GM15510 (cell line): ENCODE data around the gene NRG2.

ENCODE experiments used
- POLR2A ChIP-seq: IDR thresholded peaks from 3 replicates; pipeline ENCODE4 v1.6.1; 2011; ENCODE audit warnings: borderline replicate concordance; ENCODE audit not compliant: insufficient read length; ENCODE audit errors: extremely low read depth

NRG2 gene

DNA sequence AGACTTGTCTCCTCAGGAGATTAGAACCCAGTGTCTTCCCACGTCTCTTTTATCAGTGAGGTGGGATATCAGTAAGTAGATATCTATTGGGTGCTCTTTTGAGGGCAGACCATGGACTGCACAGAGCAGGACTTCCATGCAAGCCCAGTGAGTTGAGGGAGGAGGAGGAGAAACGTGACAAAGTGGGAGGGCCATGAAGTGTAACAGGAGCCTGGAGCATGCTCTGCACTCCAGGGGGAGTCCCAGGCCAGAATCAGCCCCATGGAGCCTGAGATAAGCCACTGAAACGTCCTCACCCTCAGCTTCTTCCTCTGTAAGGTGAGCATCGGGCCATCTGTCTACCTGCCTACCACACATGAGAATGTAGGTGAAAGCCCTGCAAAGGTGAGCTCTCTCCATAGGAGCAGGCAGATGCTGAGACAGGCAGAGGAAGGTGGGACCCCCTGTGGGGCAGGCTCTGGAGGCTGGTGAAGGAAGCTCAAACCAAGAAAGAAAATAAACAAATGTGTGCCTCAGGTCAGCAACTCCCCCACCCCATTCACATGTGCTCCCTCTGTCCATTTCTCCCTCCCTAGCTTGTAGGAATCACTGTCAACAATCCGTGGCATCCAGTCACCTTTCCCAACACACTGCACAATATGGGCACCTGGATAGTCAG is 87.4 kb downstream of the NRG2 start:
- no peak for TF ChIP-seq POLR2A

GRCh38 chr5:139955053-139955605 is 88.0 kb downstream of the NRG2 start:
- no peak for TF ChIP-seq POLR2A

GRCh38 chr5:139954462-139954861 is 88.6 kb downstream of the NRG2 start:
- no peak for TF ChIP-seq POLR2A

- TF ChIP-seq POLR2A, result no peak
These were observed 89.1 kb downstream of the NRG2 start for GRCh38 chr5:139954022-139954421.

DNA sequence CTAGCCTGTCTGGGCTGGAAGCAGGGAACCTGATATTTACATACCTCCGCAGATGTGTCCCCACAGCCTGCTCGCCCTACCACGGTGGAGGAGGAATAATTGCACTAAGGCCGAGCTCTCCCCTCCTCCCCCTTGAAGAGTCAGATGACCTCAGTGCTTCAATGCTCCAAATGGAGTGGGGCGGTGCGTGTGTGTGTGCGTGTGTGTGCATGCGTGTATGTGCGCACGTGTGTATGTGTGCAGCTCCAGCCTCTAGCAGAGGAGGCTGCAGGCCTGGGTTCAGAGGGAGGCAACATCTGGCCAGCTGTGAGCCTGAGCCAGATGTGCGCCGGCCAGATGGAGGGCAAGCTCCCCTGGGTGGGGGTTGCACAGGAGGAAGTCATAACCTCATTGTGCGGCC is 90.5 kb downstream of the NRG2 start:
- no peak for TF ChIP-seq POLR2A

DNA sequence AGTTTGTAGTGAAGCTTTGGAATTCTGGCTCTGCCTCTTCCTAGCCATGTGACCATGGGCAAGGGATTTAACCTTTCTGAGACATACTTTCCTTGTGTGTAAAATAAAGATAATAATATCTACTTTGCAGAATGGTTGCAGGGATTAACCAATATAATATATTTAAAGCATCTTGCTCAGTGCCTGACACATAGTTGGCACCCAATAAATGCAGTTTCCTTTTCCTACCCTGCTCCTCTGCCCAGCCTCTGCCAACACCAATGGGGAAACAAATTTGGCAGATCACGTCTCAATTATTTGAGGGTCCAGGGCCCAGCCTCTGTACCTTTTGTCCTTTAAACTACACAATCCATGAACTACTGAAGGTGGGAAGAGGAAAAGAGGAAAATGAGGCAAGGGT is 91.1 kb downstream of the NRG2 start:
- no peak for TF ChIP-seq POLR2A

DNA sequence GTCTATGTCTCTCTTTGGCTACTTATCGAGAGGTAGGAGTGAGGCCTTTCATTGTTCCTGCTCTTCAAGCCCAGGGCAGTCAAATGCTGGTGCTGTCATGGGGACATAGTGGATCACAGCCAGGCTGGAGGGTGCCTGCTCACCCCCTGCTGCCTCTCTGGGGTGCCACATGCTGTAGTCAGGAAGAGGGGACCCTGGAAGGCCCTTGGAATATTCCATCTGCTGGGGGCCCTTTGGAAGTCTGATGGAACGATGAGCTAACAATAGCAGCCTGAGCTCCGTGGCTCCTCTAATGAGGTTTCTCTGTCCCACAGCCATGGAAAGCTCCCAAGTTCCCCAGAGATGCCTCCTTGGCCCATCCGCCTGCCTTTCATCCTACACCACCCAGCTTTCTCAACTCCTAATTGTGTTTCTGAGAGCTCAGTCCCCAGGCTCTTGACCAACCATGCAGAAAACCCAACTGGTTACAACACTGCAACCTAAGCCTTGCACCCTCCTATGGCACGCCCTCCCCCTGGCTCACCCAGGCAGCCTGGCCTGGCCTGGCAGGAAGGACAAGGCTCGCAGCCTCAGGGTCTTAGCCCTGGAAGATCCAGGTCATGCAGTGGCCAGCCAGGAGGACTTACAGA is 91.7 kb downstream of the NRG2 start:
- no peak for TF ChIP-seq POLR2A

- no peak for TF ChIP-seq POLR2A
These were observed 92.7 kb downstream of the NRG2 start for GRCh38 chr5:139950436-139950835.

DNA sequence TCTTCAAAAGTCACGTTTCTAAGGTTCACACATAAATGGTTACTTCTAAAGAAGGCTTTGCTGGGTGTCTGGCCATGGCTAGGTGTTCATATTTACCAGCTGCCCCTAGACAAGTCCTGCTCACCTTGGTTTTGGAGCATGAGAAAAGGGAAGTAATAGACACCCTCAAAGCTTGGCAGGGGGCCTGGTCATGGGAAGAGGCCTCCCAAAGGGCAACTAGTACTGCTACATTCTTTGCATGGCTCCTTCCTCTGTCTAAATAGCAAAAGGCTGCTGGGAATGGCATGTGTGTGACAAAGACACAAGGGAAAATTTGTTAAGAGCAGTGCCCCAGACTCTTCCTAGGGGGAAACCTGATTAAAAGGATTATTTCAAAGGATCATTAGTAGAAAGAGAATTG is 93.4 kb downstream of the NRG2 start:
- TF ChIP-seq POLR2A, result no peak

DNA sequence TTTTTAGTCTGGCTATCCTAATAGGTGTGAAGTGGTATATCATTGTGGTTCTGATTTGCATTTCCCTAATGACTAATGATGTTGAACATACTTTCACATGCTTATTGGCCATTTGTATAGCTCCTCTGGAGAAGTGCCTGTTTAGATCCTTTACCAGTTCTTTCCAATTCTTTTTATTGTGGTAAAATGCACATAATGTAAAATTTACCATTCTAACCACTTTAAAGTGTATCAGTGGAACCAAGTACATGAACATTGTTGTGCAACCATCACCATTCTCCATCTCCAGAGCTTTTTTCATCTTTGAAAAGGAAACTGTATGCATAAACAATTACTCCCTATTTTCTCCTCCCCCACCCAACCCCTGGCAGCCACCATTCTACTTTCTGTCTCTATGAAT is 95.4 kb downstream of the NRG2 start:
- no peak for TF ChIP-seq POLR2A

DNA sequence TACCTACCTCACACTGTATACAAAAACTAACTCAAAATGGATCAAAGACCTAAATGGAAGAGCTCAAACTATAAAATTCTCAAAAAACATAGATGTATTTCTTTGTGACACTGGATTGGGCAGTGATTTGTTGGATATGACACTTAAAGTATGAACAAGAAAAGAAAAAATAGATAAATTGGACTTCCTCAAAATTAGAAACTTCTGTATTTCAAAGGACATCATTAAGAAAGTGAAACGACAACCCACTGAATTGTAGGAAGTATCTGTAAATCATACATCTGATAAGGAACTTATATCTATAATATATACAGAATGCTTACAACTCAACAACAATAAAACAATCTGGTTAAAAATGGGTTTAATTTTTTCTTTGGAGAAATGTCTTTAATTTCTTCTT is 96.7 kb downstream of the NRG2 start:
- no peak for TF ChIP-seq POLR2A

DNA sequence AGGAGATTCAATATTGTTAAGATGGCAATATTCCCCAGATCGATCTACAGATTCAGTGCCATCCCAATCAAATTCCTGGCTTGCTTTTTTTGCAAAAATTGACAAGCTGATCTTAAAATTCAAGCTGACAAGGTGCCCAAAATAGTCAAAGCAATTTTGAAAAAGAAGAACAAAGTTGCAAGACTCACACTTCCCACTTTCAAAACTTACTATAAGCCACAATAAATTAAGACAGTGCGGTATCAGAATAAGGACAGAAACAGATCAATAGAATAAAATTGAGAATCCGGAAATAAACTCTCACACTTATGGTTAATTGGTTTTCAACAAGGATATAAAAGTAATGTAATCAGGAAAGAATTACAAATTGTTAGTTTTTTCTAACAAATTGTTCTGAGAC is 97.1 kb downstream of the NRG2 start:
- TF ChIP-seq POLR2A, result no peak

DNA sequence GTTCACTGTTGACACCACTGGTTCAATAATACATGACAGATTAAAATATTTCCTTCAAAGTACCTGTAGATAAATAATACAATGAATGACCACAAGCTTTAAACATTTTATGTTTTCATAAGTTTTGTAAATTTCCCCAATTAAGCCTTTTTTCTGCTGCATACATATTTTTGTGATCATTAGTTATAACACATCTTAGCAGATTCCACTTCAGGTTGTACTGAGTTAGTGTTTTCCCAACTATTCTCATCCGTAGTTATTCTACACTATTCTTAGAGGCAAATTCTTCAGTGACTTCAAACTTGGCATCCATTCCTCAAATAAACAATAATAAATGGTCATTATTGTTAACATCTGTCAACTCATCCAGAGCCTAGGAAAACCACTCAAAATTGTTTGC is 100.9 kb downstream of the NRG2 start:
- no peak for TF ChIP-seq POLR2A

DNA sequence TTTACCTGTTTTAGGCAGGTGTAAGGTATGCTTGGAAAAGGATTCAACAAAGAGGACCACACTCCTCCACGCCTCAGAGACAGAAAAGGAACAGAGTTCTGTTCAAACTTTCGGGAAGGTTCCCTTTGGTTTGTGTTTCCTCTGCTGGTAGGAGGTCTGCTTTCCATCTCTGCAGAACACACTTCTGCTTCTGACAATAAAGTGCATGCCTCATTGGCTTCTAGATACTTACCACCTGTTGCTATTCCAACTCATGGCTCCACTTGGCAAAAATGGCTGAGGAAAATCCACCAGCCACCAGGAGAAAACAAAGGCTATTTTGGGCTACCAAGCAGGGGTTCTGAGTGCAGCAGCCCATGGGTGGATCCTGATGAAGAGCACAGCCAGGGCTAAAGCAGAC is 112.7 kb downstream of the NRG2 start:
- TF ChIP-seq POLR2A, result no peak

GRCh38 chr5:139926797-139927503 is 116.1 kb downstream of the NRG2 start:
- no peak for TF ChIP-seq POLR2A
